Trophoblast cell (in vitro differentiated cells and primary cell): ENCODE data around the gene NAGPA.

Experiments used
- DNase-seq, 2 donors: peaks; one replicate each; pipeline ENCODE4 v3.0.0-alpha.2; 2016
- H2AFZ ChIP-seq: 2 replicates; pipeline ENCODE4 v1.6.1; 2013; ENCODE audit warnings: low read length, moderate library complexity, mild to moderate bottlenecking; ENCODE audit not compliant: insufficient read depth, poor library complexity
- H2AK5ac ChIP-seq: 2 replicates; pipeline ENCODE4 v1.6.1; 2013; ENCODE audit warnings: mild to moderate bottlenecking, low read length
- H2BK120ac ChIP-seq: 2 replicates; pipeline ENCODE4 v1.6.1; 2013; ENCODE audit warnings: low read length, mild to moderate bottlenecking, moderate library complexity; ENCODE audit not compliant: insufficient read depth, poor library complexity
- H2BK12ac ChIP-seq: 2 replicates; pipeline ENCODE4 v1.6.1; 2013; ENCODE audit warnings: mild to moderate bottlenecking, low read length, moderate library complexity
- H2BK5ac ChIP-seq: 2 replicates; pipeline ENCODE4 v1.6.1; 2013; ENCODE audit warnings: low read length, low read depth, moderate library complexity, mild to moderate bottlenecking; ENCODE audit not compliant: poor library complexity
- H3K14ac ChIP-seq: 2 replicates; pipeline ENCODE4 v1.6.1; 2013; ENCODE audit warnings: mild to moderate bottlenecking, low read length
- H3K18ac ChIP-seq: 2 replicates; pipeline ENCODE4 v1.6.1; 2013; ENCODE audit warnings: mild to moderate bottlenecking, low read length
- H3K23ac ChIP-seq: 2 replicates; pipeline ENCODE4 v1.6.1; 2013; ENCODE audit warnings: low read length
- H3K27ac ChIP-seq: 2 replicates; pipeline ENCODE4 v1.5.1; 2013; ENCODE audit warnings: low read depth, mild to moderate bottlenecking, inconsistent platforms, low read length, moderate library complexity
- H3K27me3 ChIP-seq: 2 replicates; pipeline ENCODE4 v1.6.1; 2013; ENCODE audit warnings: inconsistent platforms, mild to moderate bottlenecking, low read length, moderate library complexity; ENCODE audit not compliant: insufficient read depth
- H3K36me3 ChIP-seq, 2 experiments: 1 replicate in 1 of 2; 2 replicates in 1 of 2; pipeline ENCODE4 v1.6.1; 2013; ENCODE audit warnings: low read length in 2 of 2, mild to moderate bottlenecking in 2 of 2, moderate library complexity in 1 of 2; ENCODE audit not compliant: insufficient read depth in 2 of 2, control insufficient read depth in 1 of 2
- H3K4ac ChIP-seq: 2 replicates; pipeline ENCODE4 v1.6.1; 2013; ENCODE audit warnings: low read depth, mild to moderate bottlenecking, low read length, moderate library complexity
- H3K4me1 ChIP-seq, 2 experiments: 1 replicate in 1 of 2; 2 replicates in 1 of 2; pipeline ENCODE4 v1.6.1; 2013; ENCODE audit warnings: low read length in 2 of 2, mild to moderate bottlenecking in 2 of 2, moderate library complexity in 1 of 2; ENCODE audit not compliant: insufficient read depth in 2 of 2, control insufficient read depth in 1 of 2
- H3K4me2 ChIP-seq: 2 replicates; pipeline ENCODE4 v1.6.1; 2013; ENCODE audit warnings: inconsistent platforms, mild to moderate bottlenecking, low read length, moderate library complexity
- H3K4me3 ChIP-seq: 2 replicates; pipeline ENCODE4 v1.5.1; 2013; ENCODE audit warnings: mild to moderate bottlenecking, low read depth, low read length, inconsistent platforms
- H3K79me1 ChIP-seq: one replicate; pipeline ENCODE4 v1.6.1; 2013; ENCODE audit warnings: low read length
- H3K79me2 ChIP-seq: 2 replicates; pipeline ENCODE4 v1.6.1; 2013; ENCODE audit warnings: low read length, mild to moderate bottlenecking; ENCODE audit not compliant: control insufficient read depth, insufficient read depth, poor library complexity
- H3K9ac ChIP-seq: 2 replicates; pipeline ENCODE4 v1.6.1; 2013; ENCODE audit warnings: mild to moderate bottlenecking, low read length
- H3K9me3 ChIP-seq: 2 replicates; pipeline ENCODE4 v1.6.1; 2013; ENCODE audit warnings: low read depth, mild to moderate bottlenecking, control low read depth, inconsistent platforms, low read length; ENCODE audit not compliant: insufficient read depth
- H4K12ac ChIP-seq: 2 replicates; pipeline ENCODE4 v1.6.1; 2013; ENCODE audit warnings: low read depth, mild to moderate bottlenecking, low read length, moderate library complexity
- H4K8ac ChIP-seq: 2 replicates; pipeline ENCODE4 v1.6.1; 2013; ENCODE audit warnings: low read depth, mild to moderate bottlenecking, low read length, moderate library complexity
- H4K91ac ChIP-seq: one replicate; pipeline ENCODE4 v1.6.1; 2013; ENCODE audit warnings: low read depth, mild to moderate bottlenecking, low read length, moderate library complexity
- WGBS: extraction: QIAGEN DNeasy Blood & Tissue Kit; methylation state at CpG from one replicate; pipeline ENCODE4 v1.1.7; 2013; ENCODE audit warnings: missing lambda C conversion rate; ENCODE audit not compliant: insufficient read length, insufficient coverage; ENCODE audit errors: extremely low coverage; 5-methylcytosine and 5-hydroxymethylcytosine counted together

NAGPA gene

GRCh38 chr16:5003211-5003610, 30.5 kb downstream of the NAGPA start:
- Histone ChIP-seq H2BK120ac (no peak overlapping the region), H4K91ac (no peak overlapping the region), H3K4me1 (no peaks in the 10 kb centered on the region), H3K79me2 (no peaks in the 10 kb centered on the region), H3K9ac (no peak overlapping the region), H3K4ac (no peak overlapping the region), H4K12ac (no peak overlapping the region), H2AK5ac (no peak overlapping the region), H2BK5ac (no peak overlapping the region), H3K4me3 (no peak overlapping the region), H3K79me1 (no peaks in the 10 kb centered on the region), H3K36me3 (no peaks in the 10 kb centered on the region), H2BK12ac (no peak overlapping the region), H4K8ac (no peak overlapping the region), H3K27me3 (no peaks in the 10 kb centered on the region), H3K23ac (no peak overlapping the region), H3K27ac (no peak overlapping the region), H2AFZ (no peak overlapping the region), H3K18ac (no peak overlapping the region), H3K9me3 (no peaks in the 10 kb centered on the region), H3K4me2 (no peak overlapping the region), H3K14ac (no peak overlapping the region)
- DNase-seq, result no peak
- no CpG with 5 or more reads among the region's 12 CpGs for WGBS

- Histone ChIP-seq H3K9me3 (no peaks in the 10 kb centered on the region), H3K4me3 (no peak overlapping the region), H3K23ac (no peak overlapping the region), H2AFZ (no peak overlapping the region), H4K12ac (no peak overlapping the region), H3K79me2 (no peaks in the 10 kb centered on the region), H4K91ac (no peak overlapping the region), H2BK120ac (no peak overlapping the region), H2BK5ac (no peak overlapping the region), H3K4me1 (no peaks in the 10 kb centered on the region), H3K79me1 (no peaks in the 10 kb centered on the region), H3K18ac (no peak overlapping the region), H2AK5ac (no peak overlapping the region), H3K27ac (no peak overlapping the region), H3K4me2 (no peak overlapping the region), H4K8ac (no peak overlapping the region), H3K36me3 (no peaks in the 10 kb centered on the region), H3K9ac (no peak overlapping the region), H3K14ac (no peak overlapping the region), H3K4ac (no peak overlapping the region), H2BK12ac (no peak overlapping the region), H3K27me3 (no peaks in the 10 kb centered on the region)
- no peak for DNase-seq
- no CpG with 5 or more reads among the region's 3 CpGs for WGBS
These were observed 31.0 kb downstream of the NAGPA start for GRCh38 chr16:5002699-5003143.

GRCh38 chr16:5001986-5002385, 31.7 kb downstream of the NAGPA start:
- Histone ChIP-seq H3K14ac (no peak overlapping the region), H3K27me3 (no peaks in the 10 kb centered on the region), H3K4me1 (no peaks in the 10 kb centered on the region), H3K23ac (no peak overlapping the region), H3K27ac (no peak overlapping the region), H2AFZ (no peak overlapping the region), H3K36me3 (no peaks in the 10 kb centered on the region), H2BK5ac (no peak overlapping the region), H3K4ac (no peak overlapping the region), H2AK5ac (no peak overlapping the region), H3K4me2 (no peak overlapping the region), H4K8ac (no peak overlapping the region), H3K9me3 (no peaks in the 10 kb centered on the region), H4K12ac (no peak overlapping the region), H3K4me3 (no peak overlapping the region), H3K79me1 (no peaks in the 10 kb centered on the region), H4K91ac (no peak overlapping the region), H3K9ac (no peak overlapping the region), H3K18ac (no peak overlapping the region), H3K79me2 (no peaks in the 10 kb centered on the region), H2BK12ac (no peak overlapping the region), H2BK120ac (no peak overlapping the region)
- no CpG with 5 or more reads among the region's 6 CpGs for WGBS
- no peak for DNase-seq

GRCh38 chr16:5001571-5001970, 32.2 kb downstream of the NAGPA start:
- no peak overlapping the region for H3K4me3 ChIP-seq
- no peak overlapping the region for H4K12ac ChIP-seq
- no peak for DNase-seq
- WGBS, result no CpG with 5 or more reads among the region's 7 CpGs
- H3K14ac ChIP-seq, result no peak overlapping the region
- no peak overlapping the region for H2AK5ac ChIP-seq
- no peak overlapping the region for H2BK120ac ChIP-seq
- no peak overlapping the region for H2BK12ac ChIP-seq
- H3K9me3 ChIP-seq, result no peaks in the 10 kb centered on the region
- H2BK5ac ChIP-seq, result no peak overlapping the region
- H3K79me2 ChIP-seq, result no peaks in the 10 kb centered on the region
- H3K27ac ChIP-seq, result no peak overlapping the region
- H2AFZ ChIP-seq, result no peak overlapping the region
- H3K36me3 ChIP-seq, result no peaks in the 10 kb centered on the region
- no peaks in the 10 kb centered on the region for H3K4me1 ChIP-seq
- H4K91ac ChIP-seq, result no peak overlapping the region
- H3K23ac ChIP-seq, result no peak overlapping the region
- H3K79me1 ChIP-seq, result no peaks in the 10 kb centered on the region
- H4K8ac ChIP-seq, result no peak overlapping the region
- no peak overlapping the region for H3K18ac ChIP-seq
- no peak overlapping the region for H3K4ac ChIP-seq
- H3K4me2 ChIP-seq, result no peak overlapping the region
- H3K9ac ChIP-seq, result no peak overlapping the region
- H3K27me3 ChIP-seq, result no peaks in the 10 kb centered on the region
